ENCODE results near the gene ZDHHC11B. TPM values are rescaled to one million over a fixed set of nuclear protein-coding genes. Genes with fewer than 3 reads are reported as not detected.

ZDHHC11B gene
- polyA plus RNA-seq, 1 experiment: 0.05 TPM

- CTCF ChIA-PET: no interaction called here
- Histone ChIP-seq H3K36me3 (ENCODE audit: control insufficient read depth, insufficient read depth, low read length) (no peaks in the 10 kb centered on the region), H3K27me3 (ENCODE audit: control insufficient read depth, insufficient read depth, low read length) (peaks cover 4% of the 10 kb centered on the region; the same call in 1 of the 2 replicates), H3K4me3 (ENCODE audit: low read depth, low read length) (no peak overlapping the region)
- no peak for TF ChIP-seq CTCF (IDR thresholded peaks at IDR 0.05; ENCODE audit: insufficient read depth, low read depth, low read length)
- DNase-seq (ENCODE audit: low read depth): no peak
- POLR2A ChIA-PET: no interaction called here
Measured at GRCh38 chr5:675111-675870, 109.2 kb downstream of the ZDHHC11B start.

- peaks cover 4% of the 10 kb centered on the region; the same call in 1 of the 2 replicates for H3K27me3 ChIP-seq (ENCODE audit: control insufficient read depth, insufficient read depth, low read length)
- CTCF ChIA-PET: interaction anchor here (2.8 to 6.7 kb wide), 2 partner anchors 218 to 229 kb away, joined by 8 to 102 read pairs; partner anchors contain the start of genes BRD9 and TRIP13
Measured at GRCh38 chr5:674630-675011, 109.9 kb downstream of the ZDHHC11B start.

GRCh38 chr5:673831-674629, 110.5 kb downstream of the ZDHHC11B start:
- ChIA-PET POLR2A (no interaction called here), CTCF (interaction anchor here (2.8 to 6.7 kb wide), 2 partner anchors 218 to 230 kb away, joined by 8 to 102 read pairs; partner anchors contain the start of genes BRD9 and TRIP13)
- DNase-seq (ENCODE audit: low read depth): no peak

More at GRCh38 chr5:674630-675011, 109.9 kb downstream of the ZDHHC11B start:
- Histone ChIP-seq H3K4me3 (ENCODE audit: low read depth, low read length) (no peak overlapping the region), H3K36me3 (ENCODE audit: control insufficient read depth, insufficient read depth, low read length) (no peaks in the 10 kb centered on the region)
- POLR2A ChIA-PET: no interaction called here
- no peak for TF ChIP-seq CTCF (IDR thresholded peaks at IDR 0.05; ENCODE audit: insufficient read depth, low read depth, low read length)
- no peak for DNase-seq (ENCODE audit: low read depth)

GRCh38 chr5:673161-673830, 111.2 kb downstream of the ZDHHC11B start:
- no peak overlapping the region for H3K4me3 ChIP-seq (ENCODE audit: low read depth, low read length)
- no peak for DNase-seq (ENCODE audit: low read depth)
- ChIA-PET POLR2A (no interaction called here), CTCF (interaction anchor here (1.8 to 6.7 kb wide), 4 partner anchors 19 to 356 kb away, joined by 4 to 102 read pairs (median 30); partner anchors contain the start of genes BRD9 and TRIP13)
- H3K36me3 ChIP-seq (ENCODE audit: control insufficient read depth, insufficient read depth, low read length): no peaks in the 10 kb centered on the region
- TF ChIP-seq CTCF (IDR thresholded peaks at IDR 0.05; ENCODE audit: insufficient read depth, low read depth, low read length): no peak
- H3K27me3 ChIP-seq (ENCODE audit: control insufficient read depth, insufficient read depth, low read length): peaks cover 4% of the 10 kb centered on the region; the same call in 1 of the 2 replicates

More at GRCh38 chr5:673831-674629, 110.5 kb downstream of the ZDHHC11B start:
- TF ChIP-seq CTCF (IDR thresholded peaks at IDR 0.05; ENCODE audit: insufficient read depth, low read depth, low read length): no peak
- H3K36me3 ChIP-seq (ENCODE audit: control insufficient read depth, insufficient read depth, low read length): no peaks in the 10 kb centered on the region
- H3K4me3 ChIP-seq (ENCODE audit: low read depth, low read length): no peak overlapping the region
- H3K27me3 ChIP-seq (ENCODE audit: control insufficient read depth, insufficient read depth, low read length): peaks cover 4% of the 10 kb centered on the region; the same call in 1 of the 2 replicates

Data from BJ (cell line).